Activated CD8-positive, alpha-beta memory T cell treated with anti-CD3 and anti-CD28 coated beads for 24 hours (primary cell): Measurements from ENCODE around the gene RIPK3.
"Not testable (repeated sequence)": the region's sequence is repeated elsewhere in the genome, so short reads cannot be mapped to it uniquely, and the experiment has no call there.

Source experiments
- DNase-seq: peaks from one replicate; pipeline ENCODE4 v3.0.0-alpha.2; 2020

RIPK3 gene

GRCh38 chr14:24369463-24369862, 29.7 kb upstream of the RIPK3 start:
- DNase-seq: no peak

GRCh38 chr14:24368562-24369252, 28.9 kb upstream of the RIPK3 start:
- peak; percentile 68 for DNase-seq

DNA sequence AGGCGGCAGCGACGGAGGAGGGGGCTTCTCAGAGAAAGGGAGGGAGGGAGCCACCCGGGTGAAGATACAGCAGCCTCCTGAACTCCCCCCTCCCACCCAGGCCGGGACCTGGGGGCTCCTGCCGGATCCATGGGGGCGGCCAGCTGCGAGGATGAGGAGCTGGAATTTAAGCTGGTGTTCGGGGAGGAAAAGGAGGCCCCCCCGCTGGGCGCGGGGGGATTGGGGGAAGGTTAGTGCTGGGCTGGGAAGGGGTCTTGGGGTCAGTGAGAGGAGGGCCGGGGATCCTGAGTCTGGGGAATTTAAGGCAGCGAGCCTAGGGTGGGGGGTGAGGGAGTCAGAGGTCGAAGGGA, 28.4 kb upstream of the RIPK3 start:
- no peak for DNase-seq

DNA sequence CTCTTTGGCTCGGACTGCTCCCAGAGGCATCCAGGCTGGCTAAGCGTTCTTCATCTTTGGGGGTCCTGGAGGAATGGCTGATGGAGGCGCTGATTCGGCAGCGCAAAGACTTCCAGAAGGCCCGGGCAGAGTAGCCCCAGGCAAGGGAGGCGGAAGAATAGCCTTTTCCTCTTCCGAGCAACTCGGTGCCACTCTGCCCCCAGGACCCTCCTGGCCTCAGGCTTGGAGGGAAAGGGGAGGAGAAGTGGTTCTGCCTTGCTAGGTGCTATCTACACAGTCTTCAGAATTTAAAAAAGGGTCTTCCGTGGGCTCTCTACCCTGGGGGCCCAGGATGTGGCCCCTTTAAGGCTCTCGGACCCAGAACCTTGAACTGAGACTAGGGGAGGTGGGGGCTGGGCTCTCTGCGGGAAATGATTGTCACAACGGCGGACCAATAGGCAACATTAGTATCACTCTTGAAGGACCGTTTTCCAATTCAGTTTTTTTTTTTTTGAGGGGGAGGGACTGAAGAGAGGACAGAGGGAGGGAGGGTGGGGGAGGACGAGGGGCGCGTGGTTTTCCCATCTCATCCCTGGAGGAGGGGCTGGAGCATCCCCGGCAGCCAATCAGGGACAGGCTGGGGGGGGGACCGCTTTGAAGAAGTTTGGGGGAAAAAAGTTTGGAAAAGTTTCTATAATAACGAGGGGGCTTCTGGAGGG, 27.9 kb upstream of the RIPK3 start, which contains the start of gene NFATC4:
TSS of gene NFATC4 (plus strand) at position 671 of the 698 bp plus-strand sequence. CDS start 157 bp downstream, outside the sequence.
- no peak for DNase-seq

DNA sequence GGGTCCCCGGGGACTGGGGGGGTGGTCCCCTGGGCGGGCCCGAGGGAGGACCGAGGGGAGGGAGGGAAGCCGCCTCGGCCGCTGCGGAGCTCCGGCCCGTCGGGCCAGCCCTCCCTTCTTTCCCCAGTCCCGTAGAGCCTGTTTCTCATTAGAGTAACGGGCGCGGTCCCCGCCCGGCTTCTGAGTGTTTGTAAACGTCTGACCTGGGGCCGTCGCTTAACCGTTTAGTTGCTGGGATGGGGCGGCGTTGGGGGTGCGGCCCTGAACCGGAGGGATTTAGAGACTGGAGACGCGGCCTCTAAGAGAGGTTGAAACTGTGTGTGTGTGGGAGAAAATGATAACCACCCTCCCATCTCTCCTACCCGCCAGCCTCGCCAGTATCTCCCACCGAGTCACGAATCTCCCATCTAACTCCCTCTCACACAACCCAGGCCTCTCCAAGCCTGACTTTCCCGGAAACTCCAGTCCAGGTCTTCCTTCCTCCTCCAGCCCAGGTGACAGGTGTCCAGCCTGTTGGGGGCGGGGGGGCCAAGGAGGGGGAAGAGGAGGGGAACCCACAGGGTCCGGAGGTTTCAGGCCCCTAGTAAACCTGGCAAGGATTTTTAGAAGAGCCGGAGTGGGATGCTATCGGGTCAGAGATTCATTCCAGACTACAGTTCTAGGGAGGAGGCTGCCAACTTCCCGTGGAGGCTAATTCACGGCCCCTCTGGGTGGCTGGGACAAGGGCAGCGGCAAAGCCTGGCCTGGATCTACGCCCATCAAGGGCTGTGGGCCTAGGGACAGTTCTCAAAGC, 27.1 kb upstream of the RIPK3 start:
- DNase-seq: peak; percentile 74

DNA sequence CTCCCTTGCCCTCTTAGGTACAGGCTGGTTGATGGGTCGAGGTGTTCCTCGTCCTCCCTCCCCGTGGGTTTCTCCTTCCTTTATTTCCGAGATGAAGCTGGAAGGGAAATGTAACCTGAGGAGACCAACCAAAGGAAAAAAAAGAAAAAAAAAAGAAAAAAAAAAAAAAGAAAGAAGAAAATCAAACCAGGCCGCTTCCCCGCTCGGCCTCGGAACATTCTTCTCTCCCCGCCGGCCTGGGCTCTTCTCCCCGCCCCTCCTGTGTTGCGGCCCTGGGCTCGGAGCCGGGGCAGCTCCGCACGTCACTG, 26.6 kb upstream of the RIPK3 start:
- no peak for DNase-seq

DNA sequence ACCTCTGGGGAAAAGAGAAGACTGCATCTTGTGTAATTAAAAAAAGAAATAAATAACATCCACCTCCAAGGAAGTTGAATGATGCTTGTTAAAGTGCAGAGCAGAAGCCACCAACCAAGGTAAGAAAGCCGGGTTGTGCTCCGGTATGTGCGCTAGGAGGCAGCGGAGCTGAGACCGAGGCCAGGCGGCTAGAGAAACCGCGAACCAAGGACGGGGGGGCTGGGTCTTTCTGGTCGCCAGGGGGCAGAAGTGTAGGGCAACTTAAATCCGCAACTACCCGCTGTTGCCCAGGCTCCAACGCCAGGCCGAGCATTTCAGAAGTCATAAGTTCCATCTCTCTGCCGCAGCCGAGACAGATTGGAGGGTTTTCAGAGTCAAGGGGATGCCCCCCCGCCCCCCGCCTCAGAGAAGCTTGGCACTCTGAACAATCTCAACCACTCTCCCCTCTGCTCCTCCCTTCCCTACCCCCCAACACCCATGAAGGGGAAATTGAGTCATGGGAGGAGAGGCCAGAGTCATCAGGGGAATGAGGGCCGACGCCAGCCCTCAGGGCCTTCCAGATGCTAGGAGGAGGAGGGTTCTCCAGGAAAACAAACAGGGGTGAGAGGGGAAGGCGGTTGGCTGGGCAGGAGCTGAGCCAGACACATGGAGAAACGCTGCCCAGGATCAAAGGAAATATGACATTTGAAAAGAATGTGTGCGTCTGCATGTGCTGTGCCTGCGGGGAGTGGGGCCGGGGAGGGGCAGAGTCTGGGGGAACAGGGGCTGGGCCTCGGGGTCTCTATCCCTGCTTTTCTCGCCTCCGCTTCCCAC, 26.0 kb upstream of the RIPK3 start:
- peak; percentile 84 for DNase-seq

DNA sequence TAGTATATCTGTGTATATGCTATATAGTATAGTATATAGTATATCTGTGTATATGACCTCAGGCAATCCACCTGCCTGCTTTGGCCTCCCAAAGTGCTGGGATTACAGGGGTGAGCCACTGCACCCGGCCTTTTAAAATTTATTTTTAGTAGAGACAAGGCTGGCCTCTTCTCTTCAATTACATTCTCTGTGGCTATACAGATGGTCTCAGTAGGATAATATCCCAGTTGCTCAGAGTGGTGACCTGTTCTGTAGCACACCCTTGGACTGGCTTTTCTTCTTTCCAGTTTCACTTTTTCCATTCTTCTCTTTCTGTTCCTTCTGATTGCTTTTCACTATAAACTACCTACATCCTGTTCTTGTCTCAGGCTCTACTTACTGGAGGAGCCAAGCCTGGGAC, 25.1 kb upstream of the RIPK3 start:
- no peak for DNase-seq

DNA sequence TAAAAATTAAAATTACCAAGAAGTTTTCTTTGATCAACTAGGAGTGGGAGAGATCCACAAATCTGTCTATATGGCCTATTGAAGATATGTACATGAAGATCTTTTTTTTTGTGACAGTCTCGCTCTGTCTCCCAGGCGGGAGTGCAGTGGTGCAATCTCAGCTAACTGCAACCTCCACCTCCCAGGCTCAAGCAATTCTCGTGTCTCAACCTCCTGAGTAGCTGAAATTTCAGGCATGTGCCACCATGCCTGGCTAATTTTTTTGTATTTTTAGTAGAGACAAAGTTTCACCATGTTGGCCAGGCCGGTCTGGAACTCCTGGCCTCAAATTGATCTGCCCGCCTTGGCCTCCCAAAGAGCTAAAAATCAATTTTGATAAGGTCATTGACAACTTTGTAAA, 23.6 kb upstream of the RIPK3 start:
- no peak for DNase-seq

DNA sequence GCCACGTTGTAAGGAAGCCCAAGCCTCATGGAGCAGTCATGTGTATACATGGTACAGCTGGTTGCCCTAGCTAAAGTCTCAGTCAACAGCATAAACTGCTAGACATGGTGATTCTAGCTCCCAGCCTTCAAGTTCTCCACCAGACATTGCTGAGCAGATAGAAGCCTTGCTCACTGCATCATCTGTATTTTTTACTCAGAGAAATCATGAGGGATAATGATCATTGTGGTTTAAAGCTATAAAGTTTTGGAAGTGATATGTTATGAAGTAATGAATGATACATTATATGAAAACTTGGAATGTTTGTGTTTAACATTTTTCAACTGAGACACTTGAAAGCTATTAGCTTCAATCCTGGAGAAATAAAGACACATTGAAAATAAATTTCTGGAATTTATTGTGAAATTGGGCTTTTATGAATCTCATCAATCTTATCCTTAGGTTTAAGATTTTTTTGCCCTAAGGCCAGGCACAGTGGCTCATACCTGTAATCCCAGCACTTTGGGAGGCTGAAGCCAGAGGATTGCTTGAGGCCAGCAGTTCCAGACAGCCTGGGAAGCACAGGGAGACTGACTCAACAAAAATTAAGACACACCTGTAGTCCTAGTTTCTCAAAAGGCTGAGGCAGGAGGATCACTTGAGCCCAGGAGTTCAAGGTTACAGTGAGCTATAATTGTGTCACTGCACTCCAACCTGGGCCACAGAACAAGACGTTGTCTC, 22.6 kb upstream of the RIPK3 start:
- DNase-seq: no peak

DNA sequence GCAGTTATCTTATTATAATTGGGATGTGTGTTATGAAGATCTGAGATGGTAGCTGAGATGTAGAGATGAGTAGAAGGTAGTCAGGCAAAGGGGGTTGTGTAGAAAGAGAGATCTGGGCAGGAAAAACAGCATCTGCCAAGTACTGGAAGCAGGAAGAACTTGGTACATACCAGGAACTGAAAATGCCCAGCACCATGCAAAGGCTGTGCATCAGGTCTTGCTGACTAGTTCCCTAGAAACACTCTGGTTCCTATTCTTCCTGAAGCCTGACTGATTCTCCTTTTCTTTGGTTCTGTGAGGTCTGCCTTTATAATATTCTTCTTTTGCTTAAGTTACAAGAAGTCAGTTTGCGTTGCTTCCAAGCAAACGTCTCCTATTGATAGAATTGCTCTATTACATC, 21.5 kb upstream of the RIPK3 start:
- no peak for DNase-seq

- DNase-seq: no peak
These were observed 20.5 kb upstream of the RIPK3 start for GRCh38 chr14:24360281-24360680.

- no peak for DNase-seq
These were observed 16.4 kb upstream of the RIPK3 start for GRCh38 chr14:24356208-24356607.

DNA sequence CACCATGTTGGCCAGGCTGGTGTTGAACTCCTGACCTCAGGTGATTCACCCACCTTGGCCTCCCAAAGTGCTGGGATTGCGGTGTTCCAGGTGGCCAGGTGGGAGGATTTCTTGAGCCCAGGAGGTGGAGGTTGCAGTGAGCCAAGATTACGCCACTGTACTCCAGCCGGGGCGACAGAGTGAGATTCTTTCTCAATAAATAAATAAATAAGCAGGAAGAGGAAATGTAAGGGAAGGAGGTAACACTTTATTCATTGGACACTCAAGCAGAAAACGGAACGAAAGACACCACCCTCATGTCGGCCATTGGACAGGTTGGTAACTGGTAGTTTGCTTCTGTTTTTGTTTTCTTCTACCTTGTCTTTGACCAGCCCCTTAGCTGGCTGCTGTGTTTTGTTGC, 15.2 kb upstream of the RIPK3 start:
- no peak for DNase-seq

GRCh38 chr14:24354482-24354825, 14.7 kb upstream of the RIPK3 start:
- not testable (repeated sequence) for DNase-seq

DNA sequence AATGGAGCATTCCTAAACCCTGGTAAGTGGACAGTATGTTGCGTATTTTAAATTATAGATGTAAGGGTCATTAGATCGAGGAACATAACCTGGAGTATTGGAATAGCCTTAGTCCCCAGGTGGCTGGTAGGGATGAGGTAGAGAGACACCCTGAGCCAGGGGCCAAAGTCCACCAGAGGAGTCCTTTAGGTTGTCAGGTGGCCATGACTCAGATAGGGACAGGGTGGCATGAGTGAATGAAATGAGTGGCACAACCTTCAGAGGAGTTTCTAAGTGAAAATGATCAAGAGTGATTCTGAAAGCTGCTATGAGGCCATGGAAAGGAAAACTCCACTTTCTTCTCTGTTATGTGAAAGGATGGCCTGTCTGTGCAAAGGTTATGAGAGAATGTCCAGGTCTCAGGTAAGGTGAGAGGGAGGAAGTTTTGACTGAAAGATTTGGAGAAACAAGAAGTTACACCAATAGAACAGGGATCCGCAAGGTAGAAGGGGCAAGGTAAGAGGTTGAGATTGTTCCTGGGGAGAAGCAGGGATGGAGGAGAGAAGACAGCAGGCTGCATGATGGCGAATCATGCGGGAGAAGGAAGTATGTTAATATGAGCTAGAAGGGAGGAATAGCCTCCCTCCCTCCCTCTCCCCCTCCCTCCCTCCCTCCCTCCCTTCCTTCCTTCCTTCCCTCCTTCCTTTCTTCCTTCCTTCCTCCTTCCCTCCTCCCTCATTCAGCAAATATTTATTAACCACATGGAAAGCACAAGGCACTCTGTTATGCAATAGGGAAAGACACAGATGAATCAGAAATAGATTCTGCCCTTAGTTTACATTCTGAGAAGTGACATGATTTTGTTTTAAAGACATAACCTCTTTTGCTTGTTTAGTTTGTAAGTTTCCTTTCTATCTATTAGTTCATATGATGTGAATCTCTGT, 14.0 kb upstream of the RIPK3 start:
- no peak for DNase-seq

- DNase-seq: no peak
These were observed 11.7 kb upstream of the RIPK3 start for GRCh38 chr14:24351517-24351916.

DNA sequence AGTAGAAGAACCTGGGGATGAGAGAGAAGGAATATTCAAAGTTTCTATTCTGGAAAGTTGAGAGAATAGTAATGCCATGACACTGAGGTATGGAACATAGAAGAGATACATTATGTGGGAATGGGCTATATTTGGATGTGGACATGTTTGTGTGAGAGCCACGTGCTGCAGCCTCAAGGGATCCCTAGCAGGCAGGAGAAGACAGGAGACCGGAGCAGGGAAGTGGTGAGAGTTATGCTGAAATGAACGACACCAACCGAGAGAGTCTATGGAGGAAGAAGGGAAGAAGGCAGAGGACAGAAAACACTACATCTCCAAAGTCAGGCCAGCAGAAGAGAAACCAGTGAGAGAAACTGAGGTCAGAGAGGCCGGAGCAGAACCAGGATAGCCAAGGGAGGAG, 10.0 kb upstream of the RIPK3 start:
- no peak for DNase-seq

GRCh38 chr14:24348186-24348585, 8.4 kb upstream of the RIPK3 start:
- no peak for DNase-seq

DNA sequence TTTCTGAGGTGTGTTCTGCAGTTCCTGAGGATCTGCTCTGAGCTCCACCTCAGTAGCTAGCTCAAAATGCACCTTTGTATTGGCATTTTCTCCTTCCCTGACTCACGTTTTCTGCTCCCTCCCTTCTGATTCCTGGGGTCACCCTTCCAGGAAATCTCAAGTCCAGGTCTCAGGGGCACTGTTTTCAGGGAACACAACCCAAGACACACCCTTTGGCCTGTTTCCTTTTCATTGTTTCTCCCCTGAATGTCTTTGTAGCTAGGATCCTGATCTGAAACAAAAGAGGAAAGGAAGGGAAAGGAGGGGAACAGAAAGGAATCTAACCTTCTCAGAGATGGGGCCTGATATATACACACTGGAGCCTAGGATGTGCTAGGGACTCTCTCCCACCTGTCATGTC, 7.3 kb upstream of the RIPK3 start:
- DNase-seq: no peak
